ENCODE data around the gene ASPSCR1. TPM values are rescaled to one million over a fixed set of nuclear protein-coding genes. Genes with fewer than 3 reads are reported as not detected.

Gene ASPSCR1
- total and polyA plus RNA-seq, 5 donors, result 16.6 to 28.9 (median 21.2) TPM

DNA sequence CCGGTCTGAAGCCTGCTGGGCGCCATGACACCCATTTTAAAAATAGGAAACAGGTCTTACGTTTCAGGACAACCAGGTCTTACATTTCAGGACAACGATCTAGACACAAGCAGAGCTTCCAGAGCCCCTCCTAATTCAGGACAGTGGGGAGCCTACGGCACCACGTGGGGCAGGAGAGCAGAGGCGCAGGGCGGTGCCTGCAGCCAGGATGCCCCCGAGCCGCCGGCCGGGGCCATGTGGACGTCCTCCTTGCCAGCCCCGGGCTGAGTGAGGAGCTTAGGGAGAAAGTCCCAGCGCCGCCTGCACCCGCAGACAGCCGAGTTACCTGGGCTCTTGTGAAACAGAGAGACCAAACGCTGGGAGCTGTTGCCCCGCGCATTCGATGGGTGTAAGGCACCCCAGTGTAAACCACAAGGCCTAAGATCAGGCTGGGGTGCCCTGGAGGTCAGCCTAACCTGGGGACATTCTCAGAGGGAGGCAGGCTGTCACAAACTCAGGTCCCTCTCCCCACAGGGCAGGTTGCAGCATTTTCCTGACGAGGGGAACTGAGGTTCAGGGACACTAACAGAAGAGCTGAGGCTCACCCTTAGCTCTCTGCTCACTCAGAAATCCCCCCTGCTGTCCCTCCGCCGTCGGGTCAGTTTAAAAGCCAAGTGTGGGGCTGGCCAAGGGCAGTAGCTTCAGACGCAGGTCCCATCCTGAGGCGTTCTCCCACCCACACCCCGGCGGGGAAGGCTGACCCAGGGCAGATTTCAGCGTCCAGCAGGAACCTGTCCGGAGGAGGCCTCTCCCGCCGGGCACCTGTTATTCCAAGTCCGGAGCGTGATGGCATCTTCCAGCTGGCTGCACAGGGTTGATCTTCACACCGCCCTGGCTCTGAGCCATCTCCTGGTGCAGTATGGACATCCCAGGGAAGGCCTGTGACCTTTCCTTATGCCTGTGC, 14.7 kb upstream of the ASPSCR1 start:
- Histone ChIP-seq H3K4me3 (ENCODE audit: low read length) (no peak overlapping the region), H3K27me3 (ENCODE audit: control insufficient read depth, insufficient read depth) (no peaks in the 10 kb centered on the region), H3K27ac (ENCODE audit: low read length) (no peak overlapping the region), H3K4me1 (ENCODE audit: control insufficient read depth, insufficient read depth, low read length) (no peaks in the 10 kb centered on the region), H3K9me3 (ENCODE audit: control insufficient read depth, low read length) (no peaks in the 10 kb centered on the region)
- intact Hi-C loops (cut with DNase I), result loop anchor here in 2 of 4 donors (5.0 kb wide), 2 partner anchors 55 to 60 kb away; partner anchors contain the start of genes CENPX (in 1 of the 2) and LRRC45 (in 1 of the 2)
- ATAC-seq, result no peak
- DNase-seq, result peak in 1 of 3 donors; percentile 41
- WGBS, result 50% methylated on average over 37 of the region's 37 CpGs

- intact Hi-C loops (cut with DNase I), result loop anchor here in 2 of 4 donors (5.0 kb wide), 2 partner anchors 53 to 58 kb away; partner anchors contain the start of genes CENPX (in 1 of the 2) and LRRC45 (in 1 of the 2)
- ATAC-seq (no peak), DNase-seq (no peak)
- WGBS, result 62% methylated on average over 22 of the region's 22 CpGs
- H3K4me3 ChIP-seq (ENCODE audit: low read length), result no peak overlapping the region
- no peaks in the 10 kb centered on the region for H3K27me3 ChIP-seq (ENCODE audit: control insufficient read depth, insufficient read depth)
- no peaks in the 10 kb centered on the region for H3K4me1 ChIP-seq (ENCODE audit: control insufficient read depth, insufficient read depth, low read length)
- H3K27ac ChIP-seq (ENCODE audit: low read length), result no peak overlapping the region
- no peaks in the 10 kb centered on the region for H3K9me3 ChIP-seq (ENCODE audit: control insufficient read depth, low read length)
Measured at GRCh38 chr17:81964081-81964849, 13.2 kb upstream of the ASPSCR1 start.

DNA sequence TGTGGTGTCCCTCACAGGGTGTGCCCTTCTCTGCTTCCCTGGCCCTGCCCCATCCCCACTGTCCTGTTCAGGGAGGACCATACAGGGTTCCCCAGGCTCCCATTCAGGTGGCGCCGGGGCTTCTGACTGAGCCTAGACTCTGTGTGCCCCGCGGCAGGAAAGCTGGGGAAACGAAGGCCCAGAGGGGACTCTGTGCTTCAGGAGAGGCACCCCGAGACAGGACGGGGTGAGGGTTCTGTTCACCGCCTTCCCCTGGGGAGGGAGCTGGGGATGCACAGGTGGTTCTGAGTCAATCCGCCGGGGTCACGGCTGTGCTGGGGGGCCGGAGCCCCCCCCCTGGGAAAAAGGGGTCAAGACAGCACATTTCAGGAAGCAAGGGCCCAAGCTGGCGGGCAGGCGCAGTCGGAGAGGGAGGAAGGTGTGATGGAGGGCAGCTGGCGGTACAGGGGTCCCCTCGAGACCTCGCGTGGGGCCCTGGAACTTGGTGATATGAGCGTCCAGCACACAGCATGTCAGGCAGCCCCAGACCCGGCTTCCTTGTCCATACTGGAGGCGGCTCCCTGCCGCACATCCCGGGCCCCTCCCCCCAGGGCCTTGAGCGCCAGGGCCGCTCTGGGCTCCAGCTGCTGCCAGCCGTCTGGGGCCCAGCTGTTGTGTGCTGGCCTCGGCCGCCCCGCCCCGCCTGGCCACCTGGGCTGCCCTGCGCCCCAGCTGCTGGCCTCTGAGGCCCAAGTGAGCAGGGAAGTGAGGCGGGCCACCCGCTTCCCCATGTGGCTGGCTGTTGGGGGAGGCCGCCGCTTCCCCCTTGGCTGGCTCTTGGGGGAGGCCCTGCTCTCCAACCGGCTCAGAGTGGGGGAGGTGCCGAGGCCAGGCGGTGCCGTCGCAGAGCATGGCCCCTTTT, 10.8 kb upstream of the ASPSCR1 start:
- H3K4me1 ChIP-seq (ENCODE audit: control insufficient read depth, insufficient read depth, low read length), result no peaks in the 10 kb centered on the region
- no peak overlapping the region for H3K27ac ChIP-seq (ENCODE audit: low read length)
- ATAC-seq, result peak; percentile 74 to 78
- H3K4me3 ChIP-seq (ENCODE audit: low read length), result no peak overlapping the region
- intact Hi-C loops (cut with DNase I), result no loop called here
- H3K9me3 ChIP-seq (ENCODE audit: control insufficient read depth, low read length), result no peaks in the 10 kb centered on the region
- H3K27me3 ChIP-seq (ENCODE audit: control insufficient read depth, insufficient read depth), result no peaks in the 10 kb centered on the region
- 38% methylated on average over 41 of the region's 41 CpGs for WGBS
- DNase-seq, result peak; percentile 75 to 90 (median 90)

GRCh38 chr17:81967244-81967532, 10.2 kb upstream of the ASPSCR1 start:
- ATAC-seq (peak; percentile 13 to 20), DNase-seq (no peak)
- Histone ChIP-seq H3K4me1 (ENCODE audit: control insufficient read depth, insufficient read depth, low read length) (no peaks in the 10 kb centered on the region), H3K27ac (ENCODE audit: low read length) (no peak overlapping the region), H3K9me3 (ENCODE audit: control insufficient read depth, low read length) (no peaks in the 10 kb centered on the region), H3K4me3 (ENCODE audit: low read length) (no peak overlapping the region), H3K27me3 (ENCODE audit: control insufficient read depth, insufficient read depth) (no peaks in the 10 kb centered on the region)
- intact Hi-C loops (cut with DNase I), result no loop called here
- WGBS, result 36% methylated on average over 5 of the region's 5 CpGs

GRCh38 chr17:81967533-81968395, 9.7 kb upstream of the ASPSCR1 start:
- Histone ChIP-seq H3K4me1 (ENCODE audit: control insufficient read depth, insufficient read depth, low read length) (no peaks in the 10 kb centered on the region), H3K4me3 (ENCODE audit: low read length) (no peak overlapping the region), H3K27me3 (ENCODE audit: control insufficient read depth, insufficient read depth) (no peaks in the 10 kb centered on the region), H3K9me3 (ENCODE audit: control insufficient read depth, low read length) (no peaks in the 10 kb centered on the region), H3K27ac (ENCODE audit: low read length) (no peak overlapping the region)
- WGBS, result 14% methylated on average over 36 of the region's 36 CpGs
- intact Hi-C loops (cut with DNase I), result no loop called here
- DNase-seq, result peak; percentile 82 to 92 (median 90)
- peak; percentile 84 to 85 for ATAC-seq

DNA sequence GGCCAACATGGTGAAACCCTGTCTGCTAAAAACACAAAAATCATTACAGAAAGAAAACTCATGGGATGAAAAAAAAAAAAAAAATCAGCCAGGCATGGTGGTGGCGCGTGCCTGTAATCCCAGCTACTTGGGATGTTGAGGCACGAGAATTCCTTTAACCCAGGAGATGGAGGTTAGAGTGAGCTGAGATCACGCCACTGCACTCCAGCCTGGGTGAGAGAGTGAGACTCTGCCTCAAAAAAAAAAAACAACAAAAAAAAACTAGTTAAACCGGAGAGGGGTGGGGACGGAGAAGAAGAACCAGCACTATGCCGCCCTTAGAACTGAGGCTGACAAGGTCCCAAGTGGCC, 9.1 kb upstream of the ASPSCR1 start:
- no peaks in the 10 kb centered on the region for H3K9me3 ChIP-seq (ENCODE audit: control insufficient read depth, low read length)
- WGBS, result 81% methylated on average over 7 of the region's 7 CpGs
- DNase-seq (no peak), ATAC-seq (no peak)
- no peaks in the 10 kb centered on the region for H3K27me3 ChIP-seq (ENCODE audit: control insufficient read depth, insufficient read depth)
- H3K27ac ChIP-seq (ENCODE audit: low read length), result no peak overlapping the region
- no peaks in the 10 kb centered on the region for H3K4me1 ChIP-seq (ENCODE audit: control insufficient read depth, insufficient read depth, low read length)
- intact Hi-C loops (cut with DNase I), result no loop called here
- no peak overlapping the region for H3K4me3 ChIP-seq (ENCODE audit: low read length)

- Histone ChIP-seq H3K4me1 (ENCODE audit: control insufficient read depth, insufficient read depth, low read length) (no peaks in the 10 kb centered on the region), H3K27me3 (ENCODE audit: control insufficient read depth, insufficient read depth) (no peaks in the 10 kb centered on the region), H3K27ac (ENCODE audit: low read length) (no peak overlapping the region), H3K4me3 (ENCODE audit: low read length) (no peak overlapping the region), H3K9me3 (ENCODE audit: control insufficient read depth, low read length) (no peaks in the 10 kb centered on the region)
- ATAC-seq (no peak), DNase-seq (no peak)
- intact Hi-C loops (cut with DNase I), result no loop called here
- 87% methylated on average over 12 of the region's 12 CpGs for WGBS
Measured at GRCh38 chr17:81968850-81969812, 8.3 kb upstream of the ASPSCR1 start.

DNA sequence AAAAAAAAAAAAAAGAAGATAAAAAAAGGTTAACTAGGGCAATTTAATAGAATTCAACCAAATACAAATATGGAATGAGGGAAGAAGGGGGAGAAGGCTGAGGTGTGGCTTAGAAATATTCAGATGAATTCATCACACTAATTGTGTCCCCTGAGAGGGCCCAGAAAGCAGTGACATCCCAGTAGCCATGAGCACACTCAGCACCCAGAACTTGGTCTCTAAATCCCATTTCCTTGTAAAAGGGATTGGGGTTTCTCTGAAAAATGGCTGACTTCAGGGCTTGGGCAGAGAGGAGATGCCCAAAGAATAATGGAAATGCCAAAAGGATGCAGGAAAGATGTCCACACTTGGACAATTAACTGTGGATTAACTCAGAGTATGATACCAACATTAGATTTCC, 4.0 kb upstream of the ASPSCR1 start:
- ATAC-seq, result no peak
- Histone ChIP-seq H3K27me3 (ENCODE audit: control insufficient read depth, insufficient read depth) (no peaks in the 10 kb centered on the region), H3K4me3 (ENCODE audit: low read length) (no peak overlapping the region), H3K4me1 (ENCODE audit: control insufficient read depth, insufficient read depth, low read length) (no peaks in the 10 kb centered on the region), H3K27ac (ENCODE audit: low read length) (no peak overlapping the region), H3K9me3 (ENCODE audit: control insufficient read depth, low read length) (no peaks in the 10 kb centered on the region)
- no peak for DNase-seq
- intact Hi-C loops (cut with DNase I), result no loop called here

DNA sequence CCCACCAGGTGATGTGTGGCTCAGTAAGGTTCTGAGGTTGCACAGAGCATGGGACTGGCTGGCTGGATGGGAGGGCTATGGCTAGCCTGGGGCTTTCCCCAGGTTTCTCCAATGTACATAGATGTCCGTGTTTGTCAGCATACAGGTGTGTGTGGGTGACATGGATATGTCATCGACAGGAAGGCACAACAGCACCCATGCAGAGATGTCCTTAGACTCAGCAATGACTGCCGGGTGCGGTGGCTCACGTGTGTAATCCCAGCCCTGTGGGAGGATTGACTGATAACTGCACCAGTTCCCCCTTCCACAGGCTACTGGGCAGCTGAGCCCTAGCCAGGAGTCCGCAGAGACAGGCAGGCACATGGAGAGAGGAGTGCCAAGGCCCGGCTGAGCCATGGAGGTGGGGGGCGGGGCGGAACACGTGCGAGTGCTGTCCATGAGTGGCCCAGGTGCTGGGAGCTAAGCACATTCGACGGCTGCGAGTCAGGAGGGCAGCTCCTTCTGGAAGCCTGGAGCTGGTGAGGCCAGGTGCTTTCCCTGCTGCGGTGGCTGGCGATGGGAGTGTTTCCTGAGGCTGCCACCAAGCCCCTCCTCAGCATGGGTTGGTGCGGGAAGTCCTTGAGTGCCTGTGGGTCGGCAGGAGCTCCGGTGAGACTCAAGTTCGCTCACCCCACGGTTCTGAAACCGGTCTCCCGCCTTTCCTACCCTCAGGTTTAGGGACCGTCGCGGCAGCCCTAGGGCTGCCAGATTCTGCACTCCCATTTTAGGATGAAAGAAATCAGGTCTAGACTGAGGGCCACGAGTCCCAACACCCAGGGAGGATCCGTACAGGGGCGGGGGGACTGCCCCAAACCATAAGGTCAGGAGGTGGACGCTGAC, 858 bp upstream of the ASPSCR1 start:
- no peaks in the 10 kb centered on the region for H3K27me3 ChIP-seq (ENCODE audit: control insufficient read depth, insufficient read depth)
- no peaks in the 10 kb centered on the region for H3K9me3 ChIP-seq (ENCODE audit: control insufficient read depth, low read length)
- peak; percentile 4 to 25 for ATAC-seq
- H3K4me3 ChIP-seq (ENCODE audit: low read length), result peak overlapping the region; percentile 78
- peak in 1 of 3 donors; percentile 73 for DNase-seq
- WGBS, result 26% methylated on average over 30 of the region's 30 CpGs
- H3K27ac ChIP-seq (ENCODE audit: low read length), result no peak overlapping the region
- intact Hi-C loops (cut with DNase I), result no loop called here
- no peaks in the 10 kb centered on the region for H3K4me1 ChIP-seq (ENCODE audit: control insufficient read depth, insufficient read depth, low read length)
